ENCODE results near the gene LRP1B. TPM values are rescaled to one million over a fixed set of nuclear protein-coding genes. Genes with fewer than 3 reads are reported as not detected.

The LRP1B gene
- total RNA-seq, 1 donor from 2014 or later = 4.6 TPM

DNA sequence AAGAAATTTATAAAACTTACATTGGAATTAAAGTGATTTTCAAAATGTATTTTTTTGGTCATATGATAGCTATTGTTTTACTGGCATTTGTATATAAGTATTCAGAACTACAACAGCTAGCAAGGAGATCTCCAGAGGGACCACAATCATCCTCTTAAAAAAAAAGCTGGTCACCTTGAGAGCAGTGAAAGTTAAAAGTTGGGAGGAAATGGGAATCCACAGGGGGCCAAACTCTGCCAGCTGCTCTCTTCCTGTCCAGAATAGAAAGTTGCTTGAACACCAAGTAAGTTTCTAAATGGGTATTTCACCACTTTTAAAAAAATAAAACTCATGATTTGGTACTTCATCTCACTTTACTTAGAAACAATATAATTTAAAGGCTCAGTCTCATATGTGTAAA lies 1025.1 kb downstream of the LRP1B start:
- no peak for DNase-seq

DNA sequence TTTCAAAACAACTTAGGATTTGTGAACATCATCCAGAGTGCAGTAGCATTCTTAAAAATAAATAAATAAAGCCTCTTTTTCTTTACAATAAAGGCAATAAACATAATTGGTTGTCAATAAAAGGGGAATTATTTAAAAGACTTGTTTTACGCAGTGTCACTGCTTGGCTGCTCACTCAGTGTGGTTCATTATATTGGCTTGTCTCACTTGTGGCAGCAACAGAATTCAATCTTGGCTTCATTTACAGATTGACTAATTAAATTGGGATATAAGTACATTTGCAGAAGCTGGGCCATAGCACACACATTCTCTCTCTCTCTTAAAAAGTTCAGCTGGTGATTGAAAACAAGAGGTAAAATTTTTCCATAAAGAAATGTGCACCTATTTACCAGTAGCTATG lies 1027.6 kb downstream of the LRP1B start:
- no peak for DNase-seq

DNA sequence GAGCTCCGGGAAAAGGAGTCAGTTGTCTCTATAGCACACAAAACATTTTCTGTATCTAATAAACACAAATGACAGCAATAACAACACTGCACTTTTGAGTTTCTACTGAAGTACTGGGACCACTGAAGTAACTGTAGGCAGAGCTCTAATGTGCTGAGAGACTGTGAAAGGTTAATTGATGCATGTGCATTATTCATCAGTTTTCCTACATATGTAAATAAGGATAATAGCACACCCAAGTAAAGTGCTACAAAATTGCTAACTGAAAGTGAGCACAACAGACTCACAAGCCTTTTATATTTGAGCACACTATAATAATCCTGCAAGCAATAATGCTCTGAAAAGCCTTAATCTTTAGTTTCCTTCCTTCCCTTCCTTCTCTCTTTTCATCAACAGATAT lies 1051.6 kb downstream of the LRP1B start:
- no peak for DNase-seq

DNA sequence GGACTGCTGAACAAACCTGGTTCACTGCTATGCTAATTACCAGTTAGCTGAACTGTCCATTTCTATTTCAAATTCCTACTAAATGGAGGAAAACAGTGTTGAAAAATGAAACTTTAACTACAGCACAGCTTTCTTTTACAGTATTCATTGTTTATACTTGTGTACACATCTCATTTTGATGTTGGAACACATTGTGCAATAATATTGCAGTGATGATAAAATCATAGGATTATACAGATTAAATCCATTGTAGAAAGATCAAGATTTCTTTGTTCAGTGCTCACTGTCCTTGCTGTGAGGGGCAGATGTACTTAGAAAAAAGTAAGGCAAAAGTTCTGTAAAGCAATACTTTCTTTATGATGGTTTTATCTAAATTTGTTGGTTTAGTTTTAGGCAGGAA lies 1055.1 kb downstream of the LRP1B start:
- DNase-seq = no peak

- DNase-seq = no peak
These were observed 1062.6 kb downstream of the LRP1B start for GRCh38 chr2:141068053-141068682.

- no peak for DNase-seq
These were observed 1065.8 kb downstream of the LRP1B start for GRCh38 chr2:141065042-141065441.

- DNase-seq = no peak
These were observed 1067.4 kb downstream of the LRP1B start for GRCh38 chr2:141063406-141063805.

DNA sequence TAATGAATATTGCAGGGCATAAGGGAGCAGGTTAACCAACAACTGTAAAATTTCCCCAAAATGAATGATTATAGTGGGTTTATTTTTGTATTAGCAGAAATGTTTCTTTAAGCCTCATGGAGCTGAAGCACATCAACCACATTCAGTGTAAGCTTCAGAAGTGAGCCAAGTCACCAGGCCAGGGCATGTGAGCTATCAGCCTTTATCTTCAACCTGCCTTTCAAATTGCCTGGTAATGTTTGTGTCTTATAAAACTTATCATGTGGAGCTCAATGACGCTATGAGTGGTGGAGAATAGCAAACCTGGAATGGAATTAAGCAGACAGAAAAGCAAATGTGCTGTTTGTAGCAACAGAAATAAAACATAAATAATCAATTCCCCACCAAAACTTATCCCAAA lies 1068.4 kb downstream of the LRP1B start:
- DNase-seq = no peak

DNA sequence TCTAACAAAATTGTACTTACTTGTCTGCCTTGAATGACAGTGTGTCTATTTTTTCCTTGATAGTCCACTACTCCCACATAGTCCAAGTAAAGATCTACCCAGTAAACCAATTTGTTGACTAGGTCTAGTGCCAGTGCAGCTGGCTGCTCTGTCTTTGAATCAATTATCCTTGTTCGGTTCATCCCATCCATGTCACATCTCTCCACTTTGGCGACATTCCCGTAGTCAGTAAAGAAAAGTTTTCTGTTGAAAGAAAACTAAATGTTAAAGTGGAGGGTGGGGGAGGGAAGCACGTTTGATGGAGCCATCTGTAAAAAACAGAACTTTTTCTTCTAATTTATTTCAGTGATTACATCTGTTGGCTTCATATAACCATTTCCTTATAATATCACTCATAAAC lies 1068.8 kb downstream of the LRP1B start:
- DNase-seq = no peak

DNA sequence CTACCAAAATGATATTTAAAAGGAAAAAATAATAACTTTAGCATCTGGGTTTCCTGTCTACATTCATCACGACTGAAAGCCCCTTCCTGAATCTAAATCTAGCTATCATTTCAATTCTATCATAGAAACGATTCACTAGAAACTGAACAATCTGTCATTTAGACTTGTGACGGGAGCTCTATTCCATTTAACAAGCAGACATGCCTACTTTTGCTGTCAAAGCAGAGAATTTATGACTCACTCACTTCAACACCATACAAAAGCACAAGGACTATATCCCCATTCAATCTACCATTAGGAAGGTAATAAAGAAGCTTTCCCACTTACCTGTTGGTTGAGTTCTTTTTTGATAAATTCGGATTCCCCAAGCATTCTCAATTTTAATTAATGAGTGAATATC lies 1072.3 kb downstream of the LRP1B start:
- DNase-seq = no peak

- DNase-seq = no peak
These were observed 1075.3 kb downstream of the LRP1B start for GRCh38 chr2:141055531-141055930.

- no peak for DNase-seq
These were observed 1081.9 kb downstream of the LRP1B start for GRCh38 chr2:141048951-141049350.

DNA sequence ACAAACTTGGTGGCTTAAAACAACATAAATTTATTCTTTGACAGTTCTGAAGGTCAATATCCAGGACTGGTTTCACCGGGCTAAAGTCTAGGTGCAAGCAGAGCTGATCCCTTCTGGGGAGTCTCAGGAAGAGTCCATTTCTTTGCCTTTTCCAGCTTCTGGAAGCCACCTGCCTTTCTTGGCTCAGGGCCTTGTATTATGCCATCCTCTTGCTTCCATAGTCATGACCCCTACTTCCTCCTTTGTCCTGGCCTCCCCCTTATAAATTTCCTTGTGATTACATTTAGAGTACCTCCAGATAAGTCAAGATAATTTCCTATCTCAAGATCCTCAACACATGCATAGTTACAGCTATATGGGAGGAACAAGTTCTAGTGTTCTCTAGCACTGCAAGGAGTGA lies 1089.5 kb downstream of the LRP1B start:
- DNase-seq = peak; percentile 7

DNA sequence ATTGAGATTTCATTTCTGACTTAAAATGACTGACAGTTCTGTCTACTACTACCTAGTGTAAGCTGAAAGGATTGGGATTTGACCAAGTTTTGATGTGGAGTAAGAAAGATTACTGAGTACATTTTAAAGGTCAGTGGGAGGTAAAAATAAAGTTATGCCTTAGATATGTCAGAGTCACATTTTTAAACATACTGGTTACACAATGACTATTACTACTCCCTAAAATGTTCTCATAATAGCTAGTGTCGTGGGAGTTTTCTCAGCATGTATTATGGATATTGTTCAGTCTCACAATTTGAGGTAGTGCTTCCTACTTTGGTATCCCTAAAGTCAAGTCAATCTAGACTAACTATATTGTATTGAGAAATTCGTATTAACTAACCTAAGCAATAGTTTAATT lies 1092.5 kb downstream of the LRP1B start:
- no peak for DNase-seq

DNA sequence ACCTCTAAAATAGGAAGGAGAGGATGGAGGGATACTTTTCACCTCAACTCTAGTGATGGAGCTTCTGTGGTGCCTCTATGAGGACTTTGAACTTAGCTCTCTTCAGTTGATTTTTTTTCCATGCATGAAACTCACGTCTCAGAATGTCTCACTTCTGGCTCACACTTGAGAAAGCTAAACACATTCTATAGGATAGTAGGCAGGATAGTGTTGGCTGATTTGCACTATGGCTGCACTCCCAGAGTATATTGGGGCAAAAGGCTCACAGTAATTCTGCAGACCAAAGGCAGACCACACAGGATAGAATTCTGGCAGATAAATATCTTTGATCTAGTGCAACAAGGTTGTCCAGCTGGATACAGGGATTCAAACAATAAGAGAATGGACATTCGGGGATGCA lies 1093.5 kb downstream of the LRP1B start:
- no peak for DNase-seq

DNA sequence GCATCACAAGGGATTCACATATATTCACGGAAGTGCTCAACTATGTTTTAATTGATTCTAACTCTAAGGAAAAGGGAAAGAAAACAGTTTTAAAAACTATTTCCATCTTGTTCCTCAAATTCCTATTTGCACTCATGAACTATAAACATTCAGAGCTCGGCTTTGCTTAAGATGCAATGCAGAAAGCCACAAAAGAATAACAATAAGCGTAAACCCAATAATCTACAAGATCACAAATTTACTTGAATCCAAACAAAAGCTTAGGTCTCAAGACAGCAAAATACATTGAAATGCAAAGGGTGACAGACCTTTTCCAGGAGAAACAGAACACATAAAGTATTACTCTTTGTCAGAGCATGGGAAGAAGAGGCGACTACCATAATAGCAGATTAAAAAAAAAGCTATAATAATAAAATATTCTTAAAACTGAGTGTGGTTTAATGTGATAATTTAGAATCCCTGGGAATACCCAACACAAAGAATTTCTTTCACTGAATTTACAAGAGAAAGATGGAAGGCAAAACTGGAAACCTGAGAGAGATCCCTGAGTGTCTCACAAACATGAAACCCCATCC lies 1094.9 kb downstream of the LRP1B start:
- DNase-seq = no peak

GRCh38 chr2:141029428-141030078 lies 1101.3 kb downstream of the LRP1B start:
- no peak for DNase-seq

- DNase-seq = no peak
These were observed 1103.6 kb downstream of the LRP1B start for GRCh38 chr2:141027221-141027620.

DNA sequence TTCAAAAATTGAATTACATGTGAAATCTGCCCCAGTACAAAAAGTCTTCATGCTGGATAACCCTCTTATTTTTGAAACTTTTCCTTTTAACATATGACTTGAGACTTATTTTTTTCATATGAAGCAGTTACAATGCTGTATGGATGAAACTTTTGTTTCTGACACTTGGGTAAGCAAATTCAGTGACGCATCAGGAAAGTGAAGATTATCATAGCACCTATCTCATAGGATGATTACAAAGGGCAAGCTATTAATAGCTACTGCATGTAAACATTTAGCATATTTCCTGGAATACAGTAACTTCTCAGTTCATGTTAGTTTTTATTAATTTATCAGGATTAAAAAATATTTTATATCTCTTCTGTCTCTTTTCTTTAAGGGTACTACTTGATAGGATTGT lies 1109.2 kb downstream of the LRP1B start:
- DNase-seq = no peak

GRCh38 chr2:141021109-141021508 lies 1109.7 kb downstream of the LRP1B start:
- no peak for DNase-seq

- DNase-seq = no peak
These were observed 1110.5 kb downstream of the LRP1B start for GRCh38 chr2:141020346-141020745.

DNA sequence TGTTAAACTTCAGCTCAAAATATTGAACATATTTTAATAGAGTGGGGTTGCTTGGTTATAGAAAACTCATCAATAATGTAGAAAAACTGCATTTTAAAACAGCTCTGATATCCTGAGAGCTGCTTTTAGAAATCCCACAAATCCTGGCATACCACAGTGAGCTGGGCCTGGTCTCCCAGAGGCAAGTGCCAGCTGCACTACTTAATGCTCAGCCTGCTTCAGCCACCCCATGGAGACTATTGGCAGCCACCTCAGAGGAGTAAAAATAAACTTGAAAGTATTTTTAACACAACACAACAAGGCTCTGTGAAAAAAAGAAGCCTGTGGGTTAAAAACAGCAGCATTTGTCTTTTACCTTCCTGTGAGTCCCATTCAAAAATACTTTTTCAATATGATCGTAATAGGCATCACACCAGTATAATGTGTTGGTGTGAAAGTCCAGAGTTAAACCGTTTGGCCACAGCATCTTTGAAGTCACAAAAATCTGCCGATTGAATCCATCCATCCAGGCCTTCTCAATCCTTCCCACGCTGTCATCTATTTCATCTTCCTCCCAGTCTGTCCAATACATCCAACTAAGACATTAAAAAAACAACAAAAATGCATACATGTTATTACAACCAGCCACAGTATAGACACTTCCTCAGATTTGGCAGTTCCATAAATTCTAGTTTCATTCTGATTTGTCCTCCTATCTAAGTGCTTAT lies 1115.3 kb downstream of the LRP1B start:
- DNase-seq = peak; percentile 71

DNA sequence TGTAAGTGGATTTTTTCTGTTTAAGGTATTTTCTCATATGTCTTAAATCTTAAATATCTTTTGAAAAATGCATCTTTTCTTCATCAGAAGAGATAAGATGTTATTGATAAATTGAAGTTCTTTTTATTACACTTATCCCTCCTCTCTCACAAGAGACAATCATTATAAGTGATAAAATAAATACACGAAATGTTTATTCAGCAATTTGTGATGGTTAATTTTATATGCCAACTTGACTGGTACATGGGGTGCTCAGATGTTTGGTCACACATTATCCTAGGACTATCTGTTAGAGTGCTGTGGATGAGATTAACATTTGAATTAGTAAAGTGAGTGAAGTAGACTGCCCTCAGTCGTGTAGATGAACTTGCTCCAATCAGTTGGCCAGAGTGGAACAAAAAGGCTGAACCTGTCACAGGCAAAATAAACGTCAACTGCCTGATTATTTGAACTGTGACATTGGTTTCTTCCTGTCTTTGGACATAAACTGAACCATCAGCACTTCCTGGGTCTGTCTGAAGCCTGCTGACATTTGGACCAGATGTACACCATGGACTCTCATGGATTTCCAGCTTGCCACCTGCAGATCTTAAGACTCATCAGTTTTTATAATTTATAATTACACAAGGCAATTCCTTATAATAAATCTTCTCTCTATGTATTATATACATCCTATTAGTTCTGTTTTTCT lies 1126.7 kb downstream of the LRP1B start:
- DNase-seq = no peak

Measured in tongue (tissue), 2 donors.